OCI-LY1 (cell line): ENCODE data around the gene ZNF467.

ENCODE experiments used
- H2AFZ ChIP-seq: fragments of 200-600 bp; sonication (generic), shearing (Covaris generic); 2 replicates; pipeline ENCODE4 v1.6.0; 2014; ENCODE audit warnings: antibody characterized with exemption, mild to moderate bottlenecking, low read length
- H3F3A ChIP-seq: fragments of 200-600 bp; sonication (generic), shearing (Covaris generic); 2 replicates; pipeline ENCODE4 v1.6.0; 2014; ENCODE audit warnings: mild to moderate bottlenecking, antibody characterized with exemption, low read length, moderate library complexity; ENCODE audit not compliant: insufficient read depth
- H3K27ac ChIP-seq: fragments of 200-600 bp; sonication (generic); 2 replicates; pipeline ENCODE4 v1.5.1; 2014; ENCODE audit warnings: low read length, mixed run types, mild to moderate bottlenecking, low read depth; ENCODE audit not compliant: poor library complexity, severe bottlenecking
- H3K27me3 ChIP-seq: fragments of 200-600 bp; sonication (generic); 2 replicates; pipeline ENCODE4 v1.6.0; 2014; ENCODE audit warnings: antibody characterized with exemption, mild to moderate bottlenecking, low read length, moderate library complexity; ENCODE audit not compliant: insufficient read depth
- H3K36me3 ChIP-seq: fragments of 200-600 bp; sonication (generic); 2 replicates; pipeline ENCODE4 v1.6.1; 2014; ENCODE audit warnings: mild to moderate bottlenecking, antibody characterized with exemption, low read length, moderate library complexity, mixed read lengths; ENCODE audit not compliant: insufficient read depth
- H3K4me1 ChIP-seq: fragments of 200-600 bp; sonication (generic); 2 replicates; pipeline ENCODE4 v1.5.1; 2014; ENCODE audit warnings: mild to moderate bottlenecking, low read length, moderate library complexity; ENCODE audit not compliant: insufficient read depth, severe bottlenecking
- H3K4me2 ChIP-seq: fragments of 200-600 bp; sonication (generic), shearing (Covaris generic); 2 replicates; pipeline ENCODE4 v1.6.1; 2014; ENCODE audit warnings: low read length
- H3K4me3 ChIP-seq: fragments of 200-600 bp; sonication (generic); 2 replicates; pipeline ENCODE4 v1.5.1; 2014; ENCODE audit warnings: low read length, low read depth, mild to moderate bottlenecking, mixed read lengths; ENCODE audit not compliant: poor library complexity, severe bottlenecking
- H3K79me2 ChIP-seq: fragments of 200-600 bp; shearing (Covaris generic); 2 replicates; pipeline ENCODE4 v1.6.1; 2016; ENCODE audit warnings: mixed run types, low read length, mixed read lengths; ENCODE audit not compliant: insufficient read depth
- H3K9ac ChIP-seq: fragments of 200-600 bp; sonication (generic), shearing (Covaris generic); 2 replicates; pipeline ENCODE4 v1.6.1; 2014; ENCODE audit warnings: mild to moderate bottlenecking, low read length, mixed read lengths
- H3K9me2 ChIP-seq: fragments of 200-600 bp; sonication (generic), shearing (Covaris generic); 2 replicates; pipeline ENCODE4 v1.6.1; 2014; ENCODE audit warnings: low read depth, mild to moderate bottlenecking, low read length, mixed read lengths
- H3K9me3 ChIP-seq: fragments of 200-600 bp; shearing (Covaris generic); 2 replicates; pipeline ENCODE4 v1.6.1; 2014; ENCODE audit warnings: low read length, mixed read lengths
- H4K20me1 ChIP-seq: fragments of 200-600 bp; sonication (generic), shearing (Covaris generic); 2 replicates; pipeline ENCODE4 v1.6.0; 2016; ENCODE audit warnings: mild to moderate bottlenecking, low read length; ENCODE audit not compliant: insufficient read depth
- EZH2 ChIP-seq: fragments of 200-600 bp; sonication (generic), shearing (Covaris generic); IDR thresholded peaks from 2 replicates; pipeline ENCODE4 v1.8.0; 2017; ENCODE audit warnings: borderline replicate concordance, mixed run types, mild to moderate bottlenecking, antibody characterized with exemption, low read length, moderate library complexity, mixed read lengths
- TF ChIP-seq, protein P1 (sequence below): fragments of 200-600 bp; sonication (generic), shearing (Covaris generic); IDR thresholded peaks from 2 replicates; pipeline ENCODE4 v1.5.1; 2017; ENCODE audit warnings: mild to moderate bottlenecking, antibody characterized with exemption, low read length, moderate library complexity, mixed read lengths

The ZNF467 gene

GRCh38 chr7:149801816-149802215 lies 28.4 kb upstream of the ZNF467 start:
- Histone ChIP-seq H3K27me3 (no peaks in the 10 kb centered on the region), H3K9ac (no peak overlapping the region), H3K79me2 (no peaks in the 10 kb centered on the region), H3K4me1 (no peaks in the 10 kb centered on the region), H3K9me3 (no peaks in the 10 kb centered on the region), H3K9me2 (no peaks in the 10 kb centered on the region), H3K27ac (no peak overlapping the region), H4K20me1 (no peaks in the 10 kb centered on the region), H3K36me3 (no peaks in the 10 kb centered on the region), H3K4me3 (no peak overlapping the region), H3K4me2 (no peak overlapping the region), H2AFZ (no peak overlapping the region), H3F3A (no peaks in the 10 kb centered on the region)
- TF ChIP-seq, protein P1, sequence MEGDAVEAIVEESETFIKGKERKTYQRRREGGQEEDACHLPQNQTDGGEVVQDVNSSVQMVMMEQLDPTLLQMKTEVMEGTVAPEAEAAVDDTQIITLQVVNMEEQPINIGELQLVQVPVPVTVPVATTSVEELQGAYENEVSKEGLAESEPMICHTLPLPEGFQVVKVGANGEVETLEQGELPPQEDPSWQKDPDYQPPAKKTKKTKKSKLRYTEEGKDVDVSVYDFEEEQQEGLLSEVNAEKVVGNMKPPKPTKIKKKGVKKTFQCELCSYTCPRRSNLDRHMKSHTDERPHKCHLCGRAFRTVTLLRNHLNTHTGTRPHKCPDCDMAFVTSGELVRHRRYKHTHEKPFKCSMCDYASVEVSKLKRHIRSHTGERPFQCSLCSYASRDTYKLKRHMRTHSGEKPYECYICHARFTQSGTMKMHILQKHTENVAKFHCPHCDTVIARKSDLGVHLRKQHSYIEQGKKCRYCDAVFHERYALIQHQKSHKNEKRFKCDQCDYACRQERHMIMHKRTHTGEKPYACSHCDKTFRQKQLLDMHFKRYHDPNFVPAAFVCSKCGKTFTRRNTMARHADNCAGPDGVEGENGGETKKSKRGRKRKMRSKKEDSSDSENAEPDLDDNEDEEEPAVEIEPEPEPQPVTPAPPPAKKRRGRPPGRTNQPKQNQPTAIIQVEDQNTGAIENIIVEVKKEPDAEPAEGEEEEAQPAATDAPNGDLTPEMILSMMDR: no peak
- TF ChIP-seq EZH2: no peak

- Histone ChIP-seq H3K36me3 (no peaks in the 10 kb centered on the region), H3K79me2 (no peaks in the 10 kb centered on the region), H3K27me3 (no peaks in the 10 kb centered on the region)
These were observed 27.7 kb upstream of the ZNF467 start for GRCh38 chr7:149801002-149801566.

GRCh38 chr7:149800169-149800555 lies 26.8 kb upstream of the ZNF467 start:
- Histone ChIP-seq H3K9me3 (no peaks in the 10 kb centered on the region), H3K79me2 (no peaks in the 10 kb centered on the region), H4K20me1 (no peaks in the 10 kb centered on the region), H3K36me3 (no peaks in the 10 kb centered on the region), H3K9me2 (no peaks in the 10 kb centered on the region), H3K27me3 (no peaks in the 10 kb centered on the region), H2AFZ (no peak overlapping the region), H3K27ac (no peak overlapping the region), H3K4me1 (no peaks in the 10 kb centered on the region), H3F3A (no peaks in the 10 kb centered on the region), H3K4me3 (no peak overlapping the region), H3K4me2 (no peak overlapping the region), H3K9ac (no peak overlapping the region)
- TF ChIP-seq, protein P1: no peak; the same call in 1 of the 2 replicates
- TF ChIP-seq EZH2: no peak

More at GRCh38 chr7:149801002-149801566, 27.7 kb upstream of the ZNF467 start:
- Histone ChIP-seq H3K4me1 (no peaks in the 10 kb centered on the region), H4K20me1 (no peaks in the 10 kb centered on the region), H3K9me3 (no peaks in the 10 kb centered on the region), H3K9me2 (no peaks in the 10 kb centered on the region), H3K27ac (no peak overlapping the region), H2AFZ (no peak overlapping the region), H3K4me2 (no peak overlapping the region), H3K4me3 (no peak overlapping the region), H3K9ac (no peak overlapping the region), H3F3A (no peaks in the 10 kb centered on the region)
- TF ChIP-seq, protein P1: no peak
- no peak for TF ChIP-seq EZH2
